Ureter (tissue), 1 donor: Measurements from ENCODE around the gene BPHL. TPM values are rescaled to one million over a fixed set of nuclear protein-coding genes. Genes with fewer than 3 reads are reported as not detected.
"Not testable (repeated sequence)": the region's sequence is repeated elsewhere in the genome, so short reads cannot be mapped to it uniquely, and the experiment has no call there.

ENCODE experiments used
- DNase-seq: peaks from one replicate; pipeline ENCODE4 v3.0.0-alpha.2; 2020; ENCODE audit warnings: low spot score
- total RNA-seq: library from RNA; stranded (reverse); gene quantifications from one replicate; pipeline ENCODE4 v1.2.4, GENCODE V29; 2023
- donor health status: DM: yes; HTN: yes; CAD: no.

The BPHL gene
- total RNA-seq, 1 donor from 2014 or later = 35.6 TPM

DNA sequence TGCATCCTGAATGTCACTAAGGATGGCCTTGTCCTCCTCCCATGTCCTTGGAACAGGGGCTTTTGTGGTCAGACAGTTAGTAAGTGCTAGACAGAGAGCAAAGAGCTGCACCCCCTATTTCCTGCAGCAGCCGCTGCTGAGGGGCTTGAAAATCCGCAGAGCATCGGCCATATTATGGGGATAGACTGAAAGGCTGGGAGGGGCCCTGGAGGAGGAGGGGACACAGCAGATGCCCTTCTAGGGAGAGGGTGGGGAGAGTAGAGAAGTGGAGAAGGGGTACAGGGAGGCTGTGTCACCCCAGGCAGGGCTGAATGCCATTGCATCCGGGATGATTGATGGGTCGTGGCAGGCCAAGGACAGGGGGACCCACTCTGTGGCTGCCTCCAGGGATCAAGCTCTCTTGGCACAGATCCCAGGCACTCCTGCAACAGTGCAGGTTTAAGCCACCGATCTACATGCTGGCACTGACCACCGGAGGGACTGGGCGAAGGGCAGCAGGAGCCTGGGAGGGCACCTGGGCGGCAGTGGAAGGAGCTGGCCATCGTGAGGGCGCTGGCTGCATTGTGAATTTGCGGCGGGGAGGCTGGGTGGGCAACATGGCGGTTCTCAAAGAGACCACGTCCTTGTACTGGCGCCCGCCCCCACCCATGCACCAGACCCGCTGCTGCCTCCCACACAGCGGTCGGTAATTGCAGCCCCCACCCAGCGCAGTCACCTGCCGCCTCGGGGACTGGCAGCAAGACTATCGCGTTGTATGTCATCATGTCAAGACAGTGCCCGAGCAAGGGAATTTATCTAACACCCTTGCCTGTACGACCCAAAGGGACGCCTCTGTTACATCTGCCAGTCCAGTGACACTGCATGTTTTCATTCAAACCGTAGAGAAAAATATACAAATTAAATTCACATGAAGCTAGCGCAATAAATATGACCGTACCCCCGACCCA, 37.9 kb downstream of the BPHL start:
- peak; percentile 60 for DNase-seq

DNA sequence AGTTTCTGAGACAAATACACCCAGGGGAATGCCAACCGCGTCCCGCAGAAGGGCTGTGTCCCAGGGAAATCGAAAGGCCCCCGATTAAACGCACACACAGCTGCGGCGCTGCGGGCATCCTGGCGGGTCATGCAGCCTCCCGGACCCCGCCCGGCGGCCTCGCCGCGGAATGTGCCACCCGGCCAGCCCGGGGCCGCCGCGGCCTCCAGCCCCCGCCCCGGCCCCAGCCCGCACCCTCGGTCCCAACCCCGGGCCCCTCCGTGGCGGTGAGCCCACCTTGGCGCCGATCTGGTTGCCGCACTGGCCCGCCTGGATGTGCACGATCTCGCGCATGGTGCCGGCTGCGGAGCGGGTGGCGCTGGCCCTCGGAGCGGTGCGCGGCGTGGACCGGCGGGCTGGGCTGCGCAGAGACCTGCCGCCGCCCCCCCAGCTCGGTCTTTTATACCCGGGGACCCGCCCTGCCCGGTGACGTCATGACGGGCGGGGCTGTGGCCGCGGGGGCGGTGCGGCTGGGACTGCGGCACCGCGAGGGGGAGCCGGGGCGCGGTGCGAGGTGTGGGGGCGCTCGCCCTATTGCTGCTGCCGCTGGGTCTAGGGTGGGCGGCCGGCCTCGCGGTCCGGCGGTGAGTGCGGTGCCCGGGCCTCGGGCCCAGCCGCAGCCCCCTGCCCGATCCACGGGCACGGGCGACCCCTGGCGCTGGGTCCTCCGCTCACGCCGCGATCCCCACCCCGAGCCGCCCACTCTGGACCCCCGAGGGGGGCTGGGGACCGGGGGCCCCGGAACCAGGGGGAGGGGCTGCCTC, 38.8 kb downstream of the BPHL start, which contains the start of gene TUBB2A:
Gene TUBB2A, minus strand, starts transcription at position 414 of the 803 bp plus-strand sequence. Its CDS starts 81 bp downstream, at position 333.
- peak; percentile 86 for DNase-seq

DNA sequence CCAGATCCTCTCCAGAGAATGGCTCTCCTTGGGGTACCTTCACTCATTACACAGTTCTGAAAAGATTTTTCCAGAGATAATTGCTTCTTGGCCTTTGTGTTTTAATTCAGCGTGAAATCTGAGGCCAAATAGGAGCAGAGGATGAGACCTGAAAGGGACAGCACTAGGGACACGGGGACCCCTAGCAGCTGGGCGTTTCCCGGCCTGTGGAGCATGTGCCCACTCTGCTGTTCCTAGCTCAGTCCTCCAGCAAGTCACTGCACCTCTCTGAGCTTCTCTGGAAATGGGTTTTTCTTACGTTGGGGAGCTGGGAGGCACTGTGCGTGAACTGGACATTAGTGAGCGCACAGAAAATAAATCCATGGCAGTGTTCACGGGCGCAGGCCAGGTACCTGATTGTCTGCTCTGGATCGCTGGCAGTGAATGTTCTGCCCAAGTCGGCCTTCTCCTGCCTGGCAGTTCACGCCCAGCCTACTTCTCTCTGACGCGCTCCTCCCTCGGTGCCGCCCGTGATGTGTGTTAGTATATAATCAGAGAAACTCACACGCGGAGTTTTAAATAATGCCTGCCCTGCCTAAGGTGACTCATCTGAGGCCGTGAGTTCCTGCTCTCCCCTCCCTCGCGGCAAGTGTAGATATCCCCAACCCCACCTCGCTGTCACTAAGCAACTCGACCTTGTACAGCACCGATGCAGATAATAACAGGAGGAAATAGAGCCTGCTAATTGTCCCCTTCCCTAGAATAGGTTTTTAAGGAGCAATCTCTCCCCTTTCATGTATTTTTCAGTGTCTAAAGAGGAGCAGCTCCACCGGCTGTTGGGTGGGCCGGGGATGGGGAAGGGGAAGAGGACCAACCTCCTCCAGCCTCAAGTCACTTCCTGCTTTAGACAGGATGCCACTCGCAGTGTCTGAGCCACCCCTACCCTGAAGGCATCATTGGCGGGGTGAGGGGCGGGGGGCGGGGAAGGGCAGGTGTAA, 41.6 kb downstream of the BPHL start:
- DNase-seq = peak; percentile 71

DNA sequence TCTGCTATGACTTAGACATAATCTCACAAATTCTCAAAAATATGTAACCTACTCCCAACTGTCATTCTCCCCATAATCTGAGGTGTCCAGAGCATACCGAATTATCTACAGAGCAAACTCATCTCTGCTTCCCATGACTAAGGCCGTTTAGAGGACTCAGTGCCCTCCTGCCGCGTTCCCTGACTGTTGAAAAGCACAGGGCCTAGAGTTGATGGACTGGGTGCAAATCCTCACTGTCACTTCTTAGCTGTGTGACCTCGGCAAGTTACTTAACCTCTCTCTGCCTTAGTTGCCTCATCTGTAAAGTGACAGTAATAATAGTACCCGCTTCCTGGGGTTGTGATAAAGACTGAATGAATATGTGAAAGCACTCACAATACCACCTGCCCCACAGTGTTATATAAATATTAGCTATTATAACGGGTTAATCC, 43.6 kb downstream of the BPHL start:
- DNase-seq = no peak

DNA sequence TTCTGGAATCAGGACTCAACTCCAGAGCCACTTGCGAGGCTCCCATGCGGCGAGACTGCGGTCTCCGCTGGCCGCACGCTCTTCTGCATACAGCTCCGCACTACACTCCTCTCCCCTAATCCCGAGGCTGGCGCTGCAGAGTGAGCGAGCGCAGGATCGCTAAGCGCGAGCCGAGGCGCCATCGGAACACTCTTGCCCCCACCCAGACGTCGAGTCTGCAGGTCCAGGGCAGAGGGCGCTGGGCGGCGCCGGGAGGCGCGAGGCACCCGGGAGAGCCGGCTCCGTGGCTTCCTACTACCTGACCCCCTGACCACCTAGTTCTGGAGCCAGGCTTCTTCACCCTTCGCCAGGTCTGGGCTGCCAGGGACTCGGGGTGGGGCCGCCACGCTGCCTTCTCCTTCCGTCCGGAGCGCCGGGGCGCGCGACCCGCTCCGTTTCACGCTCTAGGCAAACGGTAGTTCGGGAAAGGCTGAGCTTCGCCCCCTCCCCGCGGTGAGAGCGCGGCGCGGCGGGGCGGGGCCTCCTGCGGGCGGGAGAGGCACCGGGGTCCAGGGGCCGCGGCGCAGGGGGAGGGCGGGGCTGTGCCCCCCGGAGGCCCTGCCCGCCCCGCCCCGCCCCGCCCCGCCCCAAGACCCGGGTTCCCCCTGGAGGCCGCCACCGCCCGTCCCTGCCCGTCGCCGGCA, 44.2 kb downstream of the BPHL start:
- DNase-seq = peak; percentile 76

DNA sequence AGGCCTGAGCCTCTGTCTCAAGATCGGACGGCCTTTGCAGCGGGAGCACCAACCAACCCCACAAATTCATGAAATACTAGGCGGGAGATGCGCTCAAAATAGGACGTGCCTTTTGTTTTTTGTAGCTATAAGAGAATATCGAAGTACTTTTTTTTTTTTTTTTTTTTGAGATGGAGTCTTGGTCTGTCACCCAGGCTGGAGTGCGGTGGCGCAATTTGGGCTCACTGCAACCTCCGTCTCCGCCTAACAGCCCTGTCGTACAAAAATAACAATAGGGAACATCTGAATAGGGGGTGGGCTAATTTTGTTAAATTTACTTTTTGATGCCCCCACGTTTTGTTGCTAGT, 44.7 kb downstream of the BPHL start:
- no peak for DNase-seq

DNA sequence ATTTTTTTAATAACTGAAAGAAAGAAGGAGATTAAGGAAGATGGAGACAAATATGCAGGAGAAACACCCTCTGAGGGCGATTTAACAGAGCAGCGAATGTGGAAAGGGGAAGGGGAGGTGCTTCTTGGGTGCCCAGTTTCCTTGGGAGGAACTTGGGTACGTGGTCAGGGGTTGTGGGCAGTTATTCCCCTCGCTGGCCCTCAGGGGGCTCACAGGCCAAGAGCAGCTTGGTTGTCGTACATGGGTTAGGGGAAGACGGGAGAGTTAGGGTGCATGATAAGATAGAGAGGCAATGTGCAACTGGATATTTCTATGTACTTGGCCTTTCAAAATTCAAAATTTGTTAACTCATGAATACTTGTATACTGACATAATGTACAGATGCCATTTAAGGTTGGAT, 45.9 kb downstream of the BPHL start:
- no peak for DNase-seq

DNA sequence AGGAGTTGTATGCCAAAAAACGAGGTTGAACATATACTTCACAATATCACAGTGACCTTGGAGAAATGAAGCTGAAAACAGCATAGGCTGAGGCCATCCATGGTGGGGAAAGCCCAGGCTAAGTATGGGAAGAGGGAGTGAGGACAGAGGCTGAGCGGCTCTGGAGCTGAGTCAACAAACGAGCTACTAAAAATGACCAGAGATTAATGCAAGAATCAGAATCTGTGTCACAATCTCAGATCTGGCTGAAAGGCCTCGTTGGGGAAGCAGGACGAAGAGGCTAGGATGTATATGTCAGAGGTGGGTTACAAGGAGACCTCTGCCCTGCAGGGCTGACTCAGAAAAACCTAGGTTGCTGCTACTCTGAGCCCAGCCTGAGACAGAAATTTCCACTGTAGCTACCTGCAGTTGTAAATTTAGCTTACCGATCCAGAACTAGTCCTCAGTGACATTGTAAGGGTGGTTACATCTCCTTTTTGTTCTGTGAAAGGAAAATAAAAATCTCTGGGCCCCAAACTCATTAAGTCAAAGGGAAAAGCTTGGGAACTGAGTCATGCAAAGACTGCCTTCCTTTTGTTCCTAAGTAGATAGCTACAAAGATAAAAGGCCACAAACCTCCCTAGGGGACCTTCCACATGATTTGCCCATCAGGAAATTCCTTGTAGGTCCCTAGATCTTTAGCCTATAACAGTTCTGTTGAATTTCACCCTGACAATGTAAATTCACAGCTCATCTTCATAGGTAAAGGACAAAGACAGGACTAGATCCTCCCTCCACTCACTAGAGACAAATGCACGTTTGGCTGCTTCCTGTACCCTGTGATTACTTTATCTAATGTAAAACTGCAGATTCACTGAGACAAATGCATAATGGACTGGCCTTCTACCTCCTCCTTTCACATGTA, 47.4 kb downstream of the BPHL start:
- DNase-seq = no peak

DNA sequence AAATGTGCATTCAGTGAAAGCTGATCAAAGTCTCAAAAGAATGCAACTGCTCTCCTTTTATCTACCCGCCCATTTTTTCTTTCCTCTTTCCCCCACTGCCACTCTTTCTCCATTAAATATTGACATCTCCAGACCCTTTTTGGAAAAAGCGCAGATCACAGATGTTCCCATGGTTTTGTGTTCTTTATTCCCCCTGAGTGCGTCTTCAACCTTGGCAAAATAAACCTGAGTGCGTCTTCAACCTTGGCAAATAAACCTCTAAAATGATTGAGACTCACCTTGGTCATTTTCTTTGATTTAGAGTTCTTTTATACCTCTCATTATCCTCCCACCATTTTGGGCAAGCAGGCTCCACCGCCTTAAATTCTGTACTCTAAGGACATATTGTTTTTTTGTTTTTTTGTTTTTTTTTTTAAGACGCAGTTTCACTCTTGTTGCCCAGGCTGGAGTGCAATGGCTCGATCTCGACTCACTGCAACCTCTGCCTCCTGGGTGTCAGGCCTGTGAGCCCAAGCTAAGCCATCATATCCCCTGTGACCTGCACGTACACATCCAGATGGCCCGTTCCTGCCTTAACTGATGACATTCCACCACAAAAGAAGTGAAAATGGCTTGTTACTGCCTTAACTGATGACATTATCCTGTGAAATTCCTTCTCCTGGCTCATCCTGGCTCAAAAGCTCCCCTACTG, 48.2 kb downstream of the BPHL start:
- DNase-seq = not testable (repeated sequence)

DNA sequence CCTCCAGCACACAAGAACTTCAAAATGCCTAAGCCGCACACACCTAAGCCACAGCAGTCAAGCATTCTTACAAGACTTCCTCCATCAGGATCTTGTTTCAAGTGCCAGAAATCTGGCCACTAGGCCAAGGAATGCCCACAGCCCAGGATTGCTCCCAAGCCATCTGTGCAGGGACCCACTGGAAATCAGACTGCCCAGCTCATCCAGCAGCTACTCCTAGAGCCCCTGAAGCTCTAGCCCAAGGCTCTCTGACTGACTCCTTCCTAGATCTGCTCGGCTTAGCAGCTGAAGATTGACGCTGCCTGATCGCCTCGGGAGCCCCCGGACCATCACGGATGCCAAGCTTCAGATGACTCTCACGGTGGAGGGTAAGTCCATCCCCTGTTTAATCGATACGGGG, 49.5 kb downstream of the BPHL start:
- not testable (repeated sequence) for DNase-seq

DNA sequence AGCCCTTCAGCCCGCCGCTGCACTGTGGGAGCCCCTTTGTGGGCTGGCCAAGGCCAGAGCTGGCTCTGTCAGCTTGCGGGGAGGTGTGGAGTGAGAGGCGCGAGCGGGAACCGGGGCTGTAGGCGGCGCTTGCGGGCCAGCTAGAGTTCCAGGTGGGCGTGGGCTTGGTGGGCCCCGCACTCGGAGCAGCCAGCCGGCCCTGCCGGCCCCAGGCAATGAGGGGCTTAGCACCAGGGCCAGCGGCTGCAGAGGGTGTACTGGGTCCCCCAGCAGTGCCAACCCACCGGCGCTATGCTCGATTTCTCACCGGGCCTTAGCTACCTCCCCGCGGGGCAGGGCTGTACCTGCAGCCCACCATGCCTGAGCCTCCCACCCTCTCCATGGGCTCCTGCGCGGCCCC, 52.2 kb downstream of the BPHL start:
- DNase-seq = not testable (repeated sequence)

DNA sequence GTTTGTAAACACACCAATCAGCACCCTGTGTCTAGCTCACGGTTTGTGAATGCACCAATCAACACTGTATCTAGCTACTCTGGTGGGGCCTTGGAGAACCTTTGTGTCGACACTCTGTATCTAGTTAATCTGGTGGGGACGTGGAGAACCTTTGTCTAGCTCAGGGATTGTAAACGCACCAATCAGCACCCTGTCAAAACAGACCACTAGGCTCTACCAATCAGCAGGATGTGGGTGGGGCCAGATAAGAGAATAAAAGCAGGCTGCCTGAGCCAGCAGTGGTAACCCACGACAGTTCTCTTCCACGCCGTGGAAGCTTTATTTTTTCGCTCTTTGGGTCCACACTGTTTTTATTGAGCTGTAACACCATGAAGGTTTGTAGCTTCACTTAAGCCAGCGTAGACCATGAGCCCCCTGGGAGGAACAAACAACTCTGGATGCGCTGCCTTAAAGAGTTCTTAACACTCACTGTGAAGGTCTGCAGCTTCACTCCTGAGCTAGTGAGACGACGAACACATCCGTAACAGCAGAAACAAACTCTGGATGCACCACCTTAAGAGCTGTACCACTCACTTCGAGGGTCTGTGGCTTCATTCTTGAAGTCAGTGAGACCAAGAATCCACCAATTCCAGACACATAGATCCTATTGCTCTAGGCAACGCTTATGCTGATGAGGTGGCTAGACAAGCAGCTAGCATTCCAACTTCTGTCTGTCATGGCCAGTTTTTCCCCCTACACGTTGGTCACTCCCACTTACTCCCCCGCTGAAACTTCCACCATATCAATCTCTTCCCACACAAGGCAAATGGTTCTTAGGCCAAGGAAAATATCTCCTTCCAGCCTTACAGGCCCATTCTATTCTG, 53.0 kb downstream of the BPHL start:
- not testable (repeated sequence) for DNase-seq

DNA sequence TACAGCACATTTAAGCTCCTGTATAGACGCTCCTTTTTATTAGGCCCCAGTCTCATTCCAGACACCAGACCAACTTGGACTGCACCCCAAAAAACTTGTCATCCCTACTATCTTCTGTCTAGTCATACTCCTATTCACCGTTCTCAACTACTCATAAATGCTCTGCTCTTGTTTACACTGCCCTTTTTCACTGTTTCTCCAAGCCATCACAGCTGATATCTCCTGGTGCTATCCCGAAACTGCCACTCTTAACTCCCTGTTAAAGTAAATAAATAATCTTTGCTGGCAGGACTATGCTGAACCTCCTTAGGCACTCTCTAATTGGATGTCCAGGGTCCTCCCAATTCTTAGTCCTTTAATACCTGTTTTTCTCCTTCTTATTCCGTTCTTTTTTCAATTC, 54.3 kb downstream of the BPHL start:
- DNase-seq = not testable (repeated sequence)

DNA sequence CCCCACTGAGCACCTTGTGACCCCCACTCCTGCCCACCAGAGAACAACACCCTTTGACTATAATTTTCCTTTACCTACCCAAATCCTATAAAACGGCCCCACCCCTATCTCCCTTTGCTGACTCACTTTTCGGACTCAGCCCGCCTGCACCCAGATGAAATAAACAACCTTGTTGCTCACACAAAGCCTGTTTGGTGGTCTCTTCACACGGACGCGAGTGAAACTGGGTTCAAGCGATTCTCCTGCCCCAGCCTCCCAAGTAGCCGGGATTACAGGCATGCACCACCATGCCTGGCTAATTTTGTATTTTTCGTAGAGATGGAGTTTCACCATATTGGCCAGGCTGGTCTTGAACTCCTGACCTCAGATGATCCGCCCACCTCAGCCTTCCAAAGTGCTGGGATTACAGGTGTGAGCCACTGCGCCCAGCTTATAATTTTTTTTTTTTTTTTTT, 55.2 kb downstream of the BPHL start:
- DNase-seq = not testable (repeated sequence)

DNA sequence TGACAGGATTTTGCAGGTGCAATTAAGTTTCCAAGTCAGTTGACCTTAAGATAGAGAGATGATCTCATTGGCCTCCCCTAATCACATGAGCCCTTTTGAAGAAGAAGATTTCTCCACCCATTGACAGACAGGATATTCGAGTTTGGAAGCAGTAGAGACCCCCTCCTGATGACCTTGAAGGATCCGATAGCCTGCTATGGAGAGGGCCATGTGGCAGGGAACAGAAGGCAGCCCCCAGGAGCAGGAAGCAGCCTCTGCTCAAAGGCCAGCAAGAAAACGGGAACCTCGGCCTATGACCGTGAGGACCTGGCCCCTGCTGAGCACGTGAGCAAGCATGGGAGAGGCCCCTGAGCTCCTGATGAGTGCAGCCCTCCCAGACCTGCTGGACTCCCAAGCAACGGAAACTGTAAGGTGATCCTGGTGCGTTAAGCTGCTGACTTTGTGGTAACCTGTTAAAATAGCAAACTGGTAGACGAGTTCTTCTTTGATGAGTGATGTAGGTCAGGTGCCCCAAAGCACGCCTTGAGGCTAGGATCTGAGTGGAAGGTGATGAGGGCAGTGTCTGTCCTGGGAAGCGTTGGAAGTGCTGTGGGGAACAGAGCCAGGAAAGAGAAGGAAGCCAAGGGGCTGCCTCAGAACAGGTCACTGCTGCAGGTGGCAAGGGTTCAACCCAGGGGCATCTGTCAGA, 57.3 kb downstream of the BPHL start:
- DNase-seq = no peak

DNA sequence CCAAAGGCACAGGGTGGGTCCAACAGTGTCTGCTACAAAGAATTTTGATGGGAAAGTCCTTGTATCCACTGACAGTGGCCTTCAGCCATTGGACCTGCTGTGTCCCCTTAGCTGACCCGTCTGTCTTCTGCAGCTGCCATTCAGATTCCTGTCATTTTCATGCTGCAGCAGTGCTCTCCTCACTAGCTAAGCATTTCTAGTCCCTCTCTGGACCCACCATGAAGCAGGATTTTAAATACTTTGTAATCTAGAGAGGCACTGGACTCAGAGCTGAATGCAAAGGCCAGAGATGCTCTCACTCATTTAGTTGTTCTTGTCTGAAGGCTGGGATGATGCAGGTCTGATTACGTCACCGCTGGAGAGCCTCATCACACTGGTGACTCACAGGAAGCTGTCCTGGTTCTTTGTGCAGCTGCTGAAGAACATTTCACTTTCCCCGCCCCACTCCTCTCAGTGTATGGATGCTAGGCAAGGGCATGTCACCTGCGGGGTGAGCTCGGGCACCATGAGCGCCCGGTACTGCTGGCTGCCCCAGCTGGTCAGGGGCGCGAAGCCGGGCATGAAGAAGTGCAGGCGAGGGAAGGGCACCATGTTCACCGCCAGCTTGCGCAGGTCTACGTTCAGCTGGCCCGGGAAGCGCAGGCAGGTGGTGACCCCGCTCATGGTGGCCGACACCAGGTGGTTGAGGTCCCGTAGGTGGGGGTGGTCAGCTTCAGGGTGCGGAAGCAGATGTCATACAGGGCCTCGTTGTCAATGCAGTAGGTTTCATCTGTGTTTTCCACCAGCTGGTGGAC, 58.2 kb downstream of the BPHL start:
- no peak for DNase-seq

DNA sequence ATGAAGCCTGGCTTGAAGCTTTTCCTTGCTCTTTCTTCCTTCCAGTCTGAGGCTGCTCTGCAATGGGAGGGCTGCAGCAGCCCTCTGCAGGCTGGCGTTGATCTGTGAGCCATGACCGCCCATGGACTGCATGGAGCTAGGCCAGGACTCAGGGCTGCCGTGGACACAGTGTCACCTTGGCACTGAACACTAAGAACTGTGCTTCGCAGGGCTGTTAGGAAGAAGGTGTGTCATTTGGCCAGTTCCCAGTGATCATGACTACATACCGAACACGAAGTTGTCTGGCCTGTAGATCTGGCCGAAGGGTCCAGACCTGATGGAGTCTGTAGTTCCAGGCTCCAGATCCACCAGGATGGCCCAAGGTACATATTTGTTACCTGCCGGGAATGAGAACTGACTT, 60.2 kb downstream of the BPHL start:
- DNase-seq = not testable (repeated sequence)
